Activated naive CD4-positive, alpha-beta T cell treated with Interleukin-2 at 50 U/mL for 16 hours (primary cell): Measurements from ENCODE around the gene STXBP5.
"Not testable (repeated sequence)": the region's sequence is repeated elsewhere in the genome, so short reads cannot be mapped to it uniquely, and the experiment has no call there.

ENCODE experiments used
- DNase-seq: peaks from one replicate; pipeline ENCODE4 v3.0.0-alpha.2; 2020

Gene STXBP5

DNA sequence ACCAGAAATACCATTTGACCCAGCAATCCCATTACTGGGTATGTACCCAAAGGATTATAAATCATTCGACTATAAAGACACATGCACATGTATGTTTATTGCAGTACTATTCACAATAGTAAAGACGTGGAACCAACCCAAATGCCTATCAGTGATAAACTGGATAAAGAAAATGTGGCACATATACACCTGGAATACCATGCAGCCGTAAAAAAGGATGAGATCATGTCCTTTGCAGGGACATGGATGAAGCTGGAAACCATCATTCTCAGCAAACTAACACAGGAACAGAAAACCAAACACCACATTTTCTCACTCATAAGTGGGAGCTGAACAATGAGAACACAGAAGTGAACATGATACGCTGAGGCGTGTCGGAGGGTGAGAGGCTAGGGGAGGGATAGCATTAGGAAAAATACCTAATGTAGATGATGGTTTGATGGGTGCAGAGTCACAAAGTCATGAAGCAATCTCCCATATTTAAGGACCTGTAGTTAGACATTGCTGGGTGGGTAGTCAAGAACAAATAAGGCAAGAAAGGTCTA lies 50.8 kb downstream of the STXBP5 start:
- not testable (repeated sequence) for DNase-seq

GRCh38 chr6:147255948-147256674 lies 51.9 kb downstream of the STXBP5 start:
- no peak for DNase-seq

DNA sequence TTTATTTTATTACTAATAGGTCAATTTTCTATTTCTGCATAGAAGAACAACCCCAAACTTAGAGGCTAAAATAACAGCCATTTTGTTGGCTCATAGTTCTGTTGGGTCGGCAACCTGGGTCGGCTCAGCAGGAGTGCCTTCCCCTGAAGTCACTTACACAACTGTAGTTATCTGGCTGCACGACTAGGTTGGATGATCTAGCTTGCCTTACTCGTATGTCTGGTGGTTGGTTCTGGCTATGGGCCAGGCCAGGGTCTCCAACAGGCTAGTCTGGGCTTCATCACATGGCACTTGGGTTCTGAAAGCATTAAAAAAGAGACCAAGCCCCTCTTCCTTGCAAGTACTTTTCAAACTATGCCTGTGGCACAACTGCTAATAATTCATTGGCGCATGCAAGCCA lies 53.5 kb downstream of the STXBP5 start:
- DNase-seq: no peak

DNA sequence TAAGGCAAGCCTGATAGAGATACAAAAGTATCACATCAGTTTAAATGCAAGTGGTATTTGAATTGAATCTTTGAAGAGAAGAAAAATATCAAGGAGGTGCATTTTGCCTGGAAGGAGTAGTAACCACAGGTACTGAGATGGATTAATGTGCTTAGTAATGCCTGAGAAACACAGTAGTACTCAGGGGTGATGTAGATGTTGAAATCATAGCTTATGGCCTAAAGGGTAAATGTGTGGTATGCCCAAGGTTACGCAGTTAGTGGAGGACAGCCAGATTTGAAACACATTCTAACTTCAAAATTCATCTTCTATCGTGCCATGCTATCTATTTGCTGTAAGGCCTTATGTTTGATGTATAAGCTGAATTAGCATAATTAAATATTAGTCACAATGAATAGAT lies 55.9 kb downstream of the STXBP5 start:
- DNase-seq: no peak

GRCh38 chr6:147262946-147263345 lies 58.7 kb downstream of the STXBP5 start:
- no peak for DNase-seq

- DNase-seq: no peak
Observed at GRCh38 chr6:147266821-147267220, 62.6 kb downstream of the STXBP5 start.

DNA sequence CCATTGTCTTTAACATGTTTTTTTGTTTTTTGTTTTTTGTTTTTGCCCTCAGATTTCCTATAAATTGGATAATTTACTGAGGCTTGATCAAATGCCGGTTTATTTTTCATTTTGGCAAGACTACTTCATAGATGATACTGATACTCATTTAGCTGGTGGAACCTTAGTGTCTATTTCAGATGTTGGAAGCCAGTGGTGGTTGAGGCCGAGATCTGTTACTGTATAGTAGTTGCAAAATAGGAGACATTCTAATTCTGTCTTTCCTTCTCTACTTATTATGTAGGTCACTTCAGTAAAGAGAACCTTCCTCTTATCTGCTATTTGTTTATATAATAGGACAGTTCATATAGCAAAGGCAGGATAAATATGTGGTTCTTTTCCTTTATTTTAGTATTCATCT lies 63.4 kb downstream of the STXBP5 start:
- no peak for DNase-seq

- DNase-seq: no peak
Observed at GRCh38 chr6:147268254-147268653, 64.0 kb downstream of the STXBP5 start.

GRCh38 chr6:147274012-147274411 lies 69.8 kb downstream of the STXBP5 start:
- DNase-seq: no peak

DNA sequence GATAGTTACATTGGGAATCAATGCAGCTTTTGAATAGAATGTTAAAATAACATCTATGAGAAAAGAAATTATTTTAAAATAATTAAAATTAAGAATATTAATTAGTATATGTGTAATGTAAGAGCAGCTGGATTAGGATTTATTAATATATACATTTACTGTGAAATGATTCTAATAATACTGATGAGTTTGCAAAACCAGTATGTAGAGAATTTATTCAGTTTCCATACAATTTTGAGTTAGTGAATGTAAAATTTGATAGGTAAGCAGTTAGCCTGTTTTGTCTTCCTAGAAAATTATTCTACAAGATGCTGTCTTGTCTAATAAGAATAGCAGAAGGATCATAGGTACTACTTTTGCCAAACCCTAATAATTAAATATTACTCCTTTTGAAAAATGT lies 70.6 kb downstream of the STXBP5 start:
- DNase-seq: no peak

DNA sequence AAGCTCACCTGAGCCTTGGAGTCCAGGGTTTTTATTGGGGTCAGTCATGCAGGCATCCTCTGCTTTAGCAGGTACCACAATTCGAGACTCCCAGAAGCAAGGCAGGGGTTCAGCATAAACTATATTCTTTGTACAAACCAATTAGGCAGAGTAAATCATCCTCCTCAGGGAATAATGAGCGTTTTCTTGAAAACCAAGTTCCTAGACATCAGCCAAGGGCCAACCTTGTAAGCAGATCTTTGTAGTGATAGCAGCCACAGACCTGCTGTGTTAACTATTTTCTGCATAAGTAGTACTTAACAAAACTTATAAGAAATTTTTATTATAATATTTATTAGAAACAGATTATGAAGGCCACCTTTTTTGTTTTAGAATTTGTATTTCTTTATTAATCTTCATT lies 74.7 kb downstream of the STXBP5 start:
- no peak for DNase-seq

DNA sequence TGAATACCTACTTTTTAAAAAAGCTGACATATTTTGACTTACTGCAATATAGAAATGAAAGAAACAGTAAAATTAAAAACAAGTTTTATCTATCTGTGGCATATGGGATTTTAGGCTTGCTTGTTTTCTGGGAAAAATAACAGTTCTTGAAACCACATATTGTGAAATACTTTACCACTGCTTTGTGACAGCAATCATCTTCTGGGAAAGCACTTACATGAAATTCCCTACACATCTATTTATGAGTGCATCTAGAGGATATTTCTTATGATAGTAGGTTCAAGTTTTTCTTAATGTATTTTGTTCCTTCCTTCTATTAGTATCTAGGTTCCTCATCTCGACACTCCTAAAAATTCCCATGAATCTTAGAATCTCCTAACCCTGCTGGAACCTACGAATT lies 75.2 kb downstream of the STXBP5 start:
- no peak for DNase-seq

- DNase-seq: no peak
Observed at GRCh38 chr6:147281895-147282565, 77.8 kb downstream of the STXBP5 start.

DNA sequence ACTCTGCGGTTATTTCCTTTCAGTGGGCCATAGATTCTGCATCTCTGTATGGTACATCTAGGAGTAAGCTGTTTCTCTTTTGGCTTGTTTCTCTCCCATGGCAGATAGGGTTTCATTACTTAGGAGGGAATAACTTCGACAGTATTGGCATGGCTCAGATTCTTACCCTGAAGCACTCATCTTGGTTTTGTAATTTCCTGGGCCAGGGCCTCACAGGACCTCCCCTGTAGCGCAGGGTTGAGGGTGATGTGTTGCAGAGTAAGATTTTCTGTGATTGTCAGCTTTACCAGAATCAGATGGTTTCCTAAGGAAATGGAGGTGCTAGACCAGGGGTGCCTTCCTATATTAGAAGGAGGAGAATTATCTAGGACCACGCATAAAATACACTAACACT lies 78.3 kb downstream of the STXBP5 start:
- no peak for DNase-seq

DNA sequence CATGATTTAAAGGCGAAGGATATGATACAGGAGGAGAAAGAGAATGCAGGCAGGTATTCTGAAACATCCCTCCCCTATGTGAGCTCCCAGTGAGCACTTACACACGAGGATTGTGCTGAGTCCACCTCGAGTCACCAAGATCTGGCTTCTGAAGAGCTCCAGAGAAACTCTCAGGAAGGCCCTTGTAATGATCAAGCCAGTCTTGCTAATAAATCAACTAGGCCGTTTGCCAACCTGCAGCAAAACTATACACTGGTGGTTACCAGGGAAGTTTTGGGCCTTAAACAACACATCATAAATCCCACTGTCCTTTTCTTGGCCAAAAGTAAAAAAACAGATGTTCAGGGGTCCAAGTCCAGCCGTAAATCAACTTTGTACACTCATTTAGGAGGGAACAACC lies 79.2 kb downstream of the STXBP5 start:
- DNase-seq: no peak

DNA sequence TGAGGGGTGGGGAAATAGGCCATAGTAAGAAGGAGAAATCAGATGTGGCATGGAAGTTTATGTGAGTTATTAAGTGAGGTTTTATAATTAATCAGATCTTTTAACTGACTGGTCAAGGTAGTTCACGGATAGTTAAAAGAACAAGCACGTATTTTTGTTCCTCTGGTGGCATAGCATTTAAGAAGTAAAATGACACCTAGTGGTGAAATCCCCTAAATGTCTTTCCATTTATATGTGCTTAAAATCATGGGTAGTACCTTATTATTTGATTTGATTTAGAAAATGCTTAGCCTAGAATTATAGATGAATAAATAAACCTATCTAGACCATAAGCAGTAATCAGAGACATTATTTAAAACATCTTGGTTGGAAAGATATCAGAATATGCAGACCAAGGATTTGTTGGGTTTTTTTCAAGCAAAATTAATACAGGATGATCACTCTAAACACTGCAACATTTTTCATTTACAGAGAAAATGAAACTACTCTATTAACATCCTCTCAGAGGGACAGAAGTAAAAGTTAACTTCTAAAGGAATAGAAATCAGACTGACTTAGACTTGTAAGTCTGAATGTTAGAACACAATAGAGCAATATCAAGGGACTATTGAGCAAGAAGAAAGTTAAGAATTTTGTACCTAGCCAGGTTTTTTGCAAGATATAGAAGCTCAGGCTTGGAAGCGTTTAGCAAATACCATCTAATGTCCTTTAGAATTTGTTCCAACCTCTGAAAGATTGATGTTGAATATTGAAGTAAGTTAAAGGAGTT lies 81.1 kb downstream of the STXBP5 start:
- no peak for DNase-seq

DNA sequence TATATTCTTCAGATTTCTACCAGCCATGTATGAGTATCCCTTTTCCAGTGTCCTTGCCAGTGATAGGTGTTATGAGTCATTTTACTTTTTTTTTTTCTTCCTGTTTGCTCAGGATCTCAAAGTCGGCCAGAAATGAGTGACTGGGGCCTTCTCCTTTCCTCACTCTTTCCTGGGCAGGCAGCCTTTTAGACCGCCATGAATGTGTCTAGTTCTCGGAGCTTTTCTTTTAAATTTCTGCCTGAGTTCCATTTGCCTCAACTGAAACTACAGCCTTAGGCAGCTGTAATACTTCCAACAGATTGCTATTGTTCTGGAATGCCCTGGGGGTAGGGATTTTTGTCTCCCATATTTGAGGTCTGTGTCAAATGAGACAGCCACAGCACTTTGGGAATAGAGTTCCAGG lies 83.7 kb downstream of the STXBP5 start:
- no peak for DNase-seq

DNA sequence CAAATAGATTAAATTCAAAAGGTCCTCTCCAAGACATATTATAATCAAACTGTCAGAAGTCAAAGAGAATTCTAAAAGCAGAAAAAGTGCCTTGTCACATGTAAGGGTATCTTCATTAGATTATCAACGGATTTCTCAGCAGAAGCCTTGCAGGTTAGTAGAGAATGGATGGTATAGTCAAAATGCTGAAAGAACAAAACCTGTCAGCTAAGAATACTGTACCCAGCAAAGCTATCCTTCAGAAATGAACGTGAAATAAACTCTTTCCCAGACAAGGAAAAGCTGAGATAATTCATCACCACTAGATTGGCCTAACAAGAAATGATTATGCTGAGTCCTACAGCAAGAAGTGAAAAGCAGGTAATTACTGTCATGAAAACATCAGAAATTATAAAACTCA lies 92.9 kb downstream of the STXBP5 start:
- no peak for DNase-seq

DNA sequence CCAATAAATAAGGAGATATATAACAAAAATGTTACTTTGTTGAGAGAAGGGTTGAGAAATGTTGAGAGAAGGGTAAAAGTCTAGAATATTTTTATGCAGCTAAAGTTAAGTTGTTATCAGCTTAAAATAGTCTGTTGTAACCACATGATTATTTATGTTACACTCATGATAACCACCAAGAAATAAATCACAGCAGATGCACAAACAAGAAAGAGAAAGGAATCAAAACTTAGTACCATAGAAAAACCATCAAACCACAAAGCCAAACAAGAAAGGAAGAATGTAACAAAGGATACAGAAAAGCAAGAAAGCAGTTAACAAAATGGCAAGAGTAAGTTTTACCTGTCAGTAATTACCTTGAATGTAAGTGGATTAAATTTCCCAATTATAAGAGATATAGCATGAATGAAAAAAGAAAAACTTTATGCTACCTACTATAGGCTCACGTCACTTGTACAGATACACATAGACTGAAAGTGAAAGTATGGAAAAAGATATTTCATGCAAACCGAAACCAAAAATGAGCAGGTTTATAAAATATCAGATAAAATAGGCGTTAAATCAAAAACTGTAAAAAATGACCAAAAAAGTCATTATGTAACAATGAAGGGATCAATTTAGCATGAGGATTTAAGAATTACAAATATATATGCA lies 93.6 kb downstream of the STXBP5 start:
- no peak for DNase-seq

DNA sequence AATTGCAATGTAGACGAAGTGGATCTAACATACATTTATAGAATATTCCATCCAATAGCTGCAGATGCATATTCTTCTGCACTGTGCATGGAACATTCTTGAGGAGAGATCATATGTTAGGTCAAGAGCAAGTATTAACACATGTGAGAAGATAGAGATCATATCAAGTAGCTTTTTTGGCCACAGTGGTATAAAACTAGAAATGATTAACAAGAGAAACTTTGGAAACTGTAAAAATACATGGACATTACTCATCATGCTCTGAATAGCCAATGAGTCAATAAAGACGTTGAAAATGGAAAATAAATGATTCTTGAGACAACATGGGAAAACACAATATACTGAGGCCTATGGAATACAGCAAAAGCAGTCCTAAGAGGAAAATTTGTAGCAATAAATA lies 94.2 kb downstream of the STXBP5 start:
- no peak for DNase-seq

GRCh38 chr6:147299035-147299434 lies 94.8 kb downstream of the STXBP5 start:
- no peak for DNase-seq

- no peak for DNase-seq
Observed at GRCh38 chr6:147301070-147301469, 96.9 kb downstream of the STXBP5 start.

- no peak for DNase-seq
Observed at GRCh38 chr6:147304016-147304415, 99.8 kb downstream of the STXBP5 start.
